AG04449 (cell line): ENCODE results near the gene C3.
A peak's percentile ranks its signal among the peaks of the same experiment; 100 is the strongest.

Experiments used
- CTCF ChIA-PET: fragments of 350-600 bp; formaldehyde crosslinking; extraction: SDS; loops from one replicate; lab custom pipeline; 2021; ENCODE audit warnings: antibody characterized with exemption; lab: Yijun Ruan, JAX
- POLR2A ChIA-PET: fragments of 400-600, 350-600 bp; formaldehyde crosslinking; extraction: SDS; loops from one replicate; lab custom pipeline; 2020; ENCODE audit warnings: antibody characterized with exemption, inconsistent platforms; lab: Yijun Ruan, JAX
- DNase-seq: peaks from one replicate; pipeline ENCODE4 v3.0.0-alpha.2; 2010; ENCODE audit warnings: low read depth, low spot score
- H3K4me3 ChIP-seq: 2 replicates; pipeline ENCODE4 v1.5.1; 2011; ENCODE audit warnings: low read depth, mild to moderate bottlenecking, control low read depth, low read length
- TF ChIP-seq, protein P1 (sequence below): IDR thresholded peaks from one replicate; pipeline ENCODE4 v1.5.1; 2011; ENCODE audit warnings: mild to moderate bottlenecking, moderate library complexity, low read length, control low read depth, inconsistent platforms; ENCODE audit not compliant: insufficient read depth; ENCODE audit errors: missing control alignments

The C3 gene

DNA sequence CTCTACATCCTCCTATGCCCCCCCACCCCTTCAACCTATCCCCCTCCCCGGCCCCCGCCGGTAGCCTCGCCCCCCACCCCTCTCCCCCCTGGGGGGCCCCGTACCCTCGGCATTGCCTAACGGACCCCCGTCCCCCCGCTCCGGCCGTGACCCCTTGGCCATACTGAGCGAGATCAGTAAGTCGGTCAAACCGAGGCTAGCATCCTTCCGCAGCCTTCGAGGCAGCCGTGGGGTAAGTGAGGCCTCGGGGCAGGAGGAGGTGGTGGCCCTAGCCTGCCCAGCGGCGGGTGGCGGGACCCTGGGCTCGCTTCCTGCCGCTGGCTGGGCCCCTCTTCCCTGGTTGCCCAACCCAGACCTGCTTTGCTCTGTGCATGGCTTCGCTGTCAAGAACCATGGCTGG is 25.5 kb upstream of the C3 start:
- ChIA-PET POLR2A (no interaction called here), CTCF (no interaction called here)
- no peak overlapping the region for H3K4me3 ChIP-seq
- TF ChIP-seq, protein P1, sequence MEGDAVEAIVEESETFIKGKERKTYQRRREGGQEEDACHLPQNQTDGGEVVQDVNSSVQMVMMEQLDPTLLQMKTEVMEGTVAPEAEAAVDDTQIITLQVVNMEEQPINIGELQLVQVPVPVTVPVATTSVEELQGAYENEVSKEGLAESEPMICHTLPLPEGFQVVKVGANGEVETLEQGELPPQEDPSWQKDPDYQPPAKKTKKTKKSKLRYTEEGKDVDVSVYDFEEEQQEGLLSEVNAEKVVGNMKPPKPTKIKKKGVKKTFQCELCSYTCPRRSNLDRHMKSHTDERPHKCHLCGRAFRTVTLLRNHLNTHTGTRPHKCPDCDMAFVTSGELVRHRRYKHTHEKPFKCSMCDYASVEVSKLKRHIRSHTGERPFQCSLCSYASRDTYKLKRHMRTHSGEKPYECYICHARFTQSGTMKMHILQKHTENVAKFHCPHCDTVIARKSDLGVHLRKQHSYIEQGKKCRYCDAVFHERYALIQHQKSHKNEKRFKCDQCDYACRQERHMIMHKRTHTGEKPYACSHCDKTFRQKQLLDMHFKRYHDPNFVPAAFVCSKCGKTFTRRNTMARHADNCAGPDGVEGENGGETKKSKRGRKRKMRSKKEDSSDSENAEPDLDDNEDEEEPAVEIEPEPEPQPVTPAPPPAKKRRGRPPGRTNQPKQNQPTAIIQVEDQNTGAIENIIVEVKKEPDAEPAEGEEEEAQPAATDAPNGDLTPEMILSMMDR, result no peak
- no peak for DNase-seq

DNA sequence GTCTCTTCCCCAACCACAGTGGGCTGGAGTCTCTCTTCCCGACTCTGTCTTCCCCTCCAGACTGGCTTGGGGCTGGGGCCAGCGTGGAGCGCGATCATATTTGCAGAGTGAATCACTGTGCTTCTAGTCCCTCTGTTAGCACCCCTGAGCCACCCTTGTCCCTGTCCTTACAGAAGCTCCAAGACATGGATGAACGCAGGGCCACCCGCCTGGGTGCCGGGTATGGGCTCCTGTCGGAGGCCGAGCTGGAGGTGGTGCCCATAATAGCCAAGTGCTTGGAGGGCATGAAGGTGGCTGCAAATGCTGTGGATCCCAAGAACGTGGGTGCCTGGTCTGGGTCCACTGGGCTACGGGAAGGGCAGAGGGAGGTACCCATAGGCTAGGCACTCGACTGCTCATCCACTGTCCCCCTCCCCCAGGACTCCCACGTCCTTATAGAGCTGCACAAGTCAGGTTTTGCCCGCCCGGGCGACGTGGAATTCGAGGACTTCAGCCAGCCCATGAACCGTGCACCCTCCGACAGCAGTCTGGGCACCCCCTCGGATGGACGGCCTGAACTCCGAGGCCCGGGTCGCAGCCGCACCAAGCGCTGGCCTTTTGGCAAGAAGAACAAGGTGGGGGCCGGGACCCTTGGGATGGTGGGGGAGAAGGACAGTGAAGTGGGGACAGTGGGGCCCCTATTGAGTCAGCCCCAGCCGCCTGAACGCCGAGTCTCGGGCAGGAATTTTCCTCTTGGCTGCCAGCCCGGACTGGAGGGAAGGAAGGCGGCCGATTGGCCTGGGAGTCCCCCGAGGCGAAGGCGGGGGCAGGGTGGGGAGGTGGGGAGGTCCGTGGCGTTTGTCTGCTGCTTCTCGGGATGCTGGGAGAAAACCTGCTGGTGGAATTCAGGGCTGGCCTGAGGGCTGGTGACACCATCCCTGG is 24.2 kb upstream of the C3 start:
- CTCF ChIA-PET, result interaction anchor here (3.6 kb wide), 1 partner anchor 119 kb away, joined by 22 read pairs; no protein-coding TSS in a partner anchor
- POLR2A ChIA-PET, result no interaction called here
- TF ChIP-seq, protein P1, result no peak
- no peak overlapping the region for H3K4me3 ChIP-seq
- no peak for DNase-seq

DNA sequence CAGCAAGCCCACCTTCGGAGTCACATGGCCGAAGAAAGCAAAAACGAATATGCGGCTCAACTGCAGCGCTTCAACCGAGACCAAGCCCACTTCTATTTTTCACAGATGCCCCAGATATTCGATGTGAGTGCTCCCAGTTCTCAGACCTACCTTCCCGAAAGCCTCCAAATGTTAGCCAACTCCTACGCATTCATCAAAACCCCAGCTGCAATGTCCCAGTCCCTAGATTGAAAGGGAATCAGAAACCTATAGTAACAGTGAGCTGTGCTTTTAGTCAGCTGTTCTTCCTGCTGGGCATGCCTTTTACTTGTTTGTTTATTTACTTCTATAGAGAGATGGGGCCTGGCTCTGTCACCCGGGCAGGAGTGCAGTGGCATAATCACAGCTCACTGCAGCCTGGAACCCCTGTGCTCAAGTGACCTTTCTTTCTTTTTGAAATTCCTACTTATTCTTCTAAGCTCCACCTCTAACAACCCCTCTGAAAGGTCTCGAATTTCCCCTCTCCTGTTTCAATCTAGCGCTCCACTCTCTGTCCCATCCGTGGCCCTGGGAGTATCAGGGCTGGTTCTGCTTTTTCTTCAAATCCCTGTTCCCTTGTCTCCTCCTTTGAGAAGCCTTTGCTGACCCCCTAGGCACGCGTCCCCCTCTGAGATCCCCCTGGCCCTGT is 23.4 kb upstream of the C3 start:
- no peak for DNase-seq
- TF ChIP-seq, protein P1, result no peak
- H3K4me3 ChIP-seq, result no peak overlapping the region
- ChIA-PET POLR2A (interaction anchor here (0.6 kb wide), 1 partner anchor 28 kb away, joined by 4 read pairs; no protein-coding TSS in a partner anchor), CTCF (interaction anchor here (3.6 kb wide), 1 partner anchor 120 kb away, joined by 22 read pairs; no protein-coding TSS in a partner anchor)

DNA sequence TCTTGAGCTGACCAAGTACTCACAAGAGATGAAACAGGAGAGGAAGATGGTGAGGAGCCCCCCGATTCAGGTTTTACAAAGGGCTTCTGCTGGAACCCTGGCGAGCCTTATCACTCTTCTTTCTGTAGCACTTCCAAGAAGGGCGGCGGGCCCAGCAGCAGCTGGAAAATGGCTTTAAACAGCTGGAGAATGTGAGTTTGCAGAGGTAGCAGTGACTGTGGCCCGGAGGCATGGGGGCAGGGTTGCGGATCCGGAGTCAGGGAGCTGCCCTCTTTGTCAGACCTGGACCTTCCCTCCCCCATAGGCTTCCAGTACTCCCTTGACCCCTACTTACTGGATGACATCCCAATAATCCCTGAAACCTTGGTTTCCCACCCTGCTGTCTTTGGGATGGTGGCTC is 22.6 kb upstream of the C3 start:
- DNase-seq, result no peak
- POLR2A ChIA-PET, result interaction anchor here (0.6 kb wide), 1 partner anchor 29 kb away, joined by 4 read pairs; no protein-coding TSS in a partner anchor
- H3K4me3 ChIP-seq, result no peak overlapping the region
- CTCF ChIA-PET, result interaction anchor here (3.6 kb wide), 1 partner anchor 121 kb away, joined by 22 read pairs; no protein-coding TSS in a partner anchor
- TF ChIP-seq, protein P1, result no peak

DNA sequence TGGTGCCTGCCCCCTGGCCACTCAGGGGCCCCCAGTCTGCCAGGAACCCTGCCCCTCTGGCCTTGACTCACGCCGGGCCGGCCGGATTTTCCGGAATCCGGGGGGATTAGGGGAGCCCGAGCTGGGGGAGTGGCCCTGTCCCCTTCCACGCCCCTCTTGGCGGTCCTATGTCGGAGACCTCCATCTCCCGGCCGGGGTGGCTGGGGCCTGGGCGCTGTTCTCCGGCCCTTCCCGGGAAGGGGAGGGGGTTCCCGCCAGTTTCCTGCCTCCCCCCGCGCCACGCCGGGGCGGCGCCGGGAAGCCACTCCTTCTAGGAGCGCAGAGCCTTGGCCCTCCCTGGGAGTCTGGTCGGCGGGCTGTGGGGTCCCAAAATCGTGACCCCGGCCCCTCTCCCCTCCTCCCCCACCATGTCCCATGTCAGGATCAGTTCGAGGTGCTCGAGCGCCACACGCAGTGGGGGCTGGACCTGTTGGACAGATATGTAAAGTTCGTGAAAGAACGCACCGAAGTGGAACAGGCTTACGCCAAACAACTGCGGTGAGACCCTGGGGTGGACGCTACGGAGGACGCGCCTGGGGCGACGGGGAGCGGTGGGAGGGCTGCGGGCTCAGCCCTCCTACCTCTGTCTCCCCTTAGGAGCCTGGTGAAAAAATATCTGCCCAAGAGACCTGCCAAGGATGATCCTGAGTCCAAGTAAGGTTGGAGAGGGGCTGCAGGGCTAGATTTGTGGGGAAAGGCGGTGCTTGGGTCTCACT is 20.3 kb upstream of the C3 start:
- POLR2A ChIA-PET, result no interaction called here
- TF ChIP-seq, protein P1, result no peak
- CTCF ChIA-PET, result interaction anchor here (1.2 kb wide), 1 partner anchor 121 kb away, joined by 6 read pairs; no protein-coding TSS in a partner anchor

More for the DNA sequence above, 20.3 kb upstream of the C3 start:
- no peak for DNase-seq
- peak overlapping the region; percentile 89 for H3K4me3 ChIP-seq
